Cardiac muscle cell (in vitro differentiated cells and primary cell): Measurements from ENCODE around the gene PEPD. TPM values are rescaled to one million over a fixed set of nuclear protein-coding genes. Genes with fewer than 3 reads are reported as not detected.

Source experiments
- DNase-seq, 2 donors: peaks; one replicate each; pipeline versions ENCODE4 v3.0.0 to v3.0.0-alpha.2; 2010 to 2017; ENCODE audit warnings: low read depth in 1 of 2, low spot score in 1 of 2
- H3K27ac ChIP-seq: fragments of 200-600 bp; sonication (generic); 2 replicates; pipeline ENCODE4 v1.5.1; 2016
- H3K27me3 ChIP-seq: fragments of 200-600 bp; sonication (generic); 2 replicates; pipeline ENCODE4 v1.6.0; 2016; ENCODE audit warnings: control low read depth
- H3K36me3 ChIP-seq: fragments of 200-600 bp; sonication (generic); 2 replicates; pipeline ENCODE4 v1.5.1; 2016; ENCODE audit warnings: control low read depth
- H3K4me1 ChIP-seq: fragments of 200-600 bp; sonication (generic); 2 replicates; pipeline ENCODE4 v1.8.1; 2017; ENCODE audit warnings: low read depth, mild to moderate bottlenecking, mixed run types
- H3K4me3 ChIP-seq: fragments of 200-600 bp; sonication (generic); 2 replicates; pipeline ENCODE4 v1.5.1; 2016; ENCODE audit warnings: mild to moderate bottlenecking
- H3K9me3 ChIP-seq: fragments of 200-600 bp; sonication (generic); 2 replicates; pipeline ENCODE4 v1.5.1; 2017; ENCODE audit warnings: low read depth, mild to moderate bottlenecking, control low read depth
- polyA plus RNA-seq: library from polyadenylated mRNA; unstranded; fragments of >200 nt; fragmentation: Nextera tagmentation; extraction: Ambion mirVana; gene quantifications from 2 replicates; pipeline ENCODE4 v1.2.1, GENCODE V29; 2016
- total RNA-seq: library from RNA; depleted of rRNA; stranded (reverse); fragments of >200 nt; gene quantifications from 2 replicates; pipeline ENCODE4 v1.2.3, GENCODE V29; 2016
- TF ChIP-seq, protein P1 (sequence below): IDR thresholded peaks from 2 replicates; pipeline ENCODE4 v1.5.1; 2012; ENCODE audit warnings: low read depth, mild to moderate bottlenecking, low read length

The PEPD gene
- total and polyA plus RNA-seq, 2 experiments from 2014 or later, result 40.3 to 80.6 TPM

DNA sequence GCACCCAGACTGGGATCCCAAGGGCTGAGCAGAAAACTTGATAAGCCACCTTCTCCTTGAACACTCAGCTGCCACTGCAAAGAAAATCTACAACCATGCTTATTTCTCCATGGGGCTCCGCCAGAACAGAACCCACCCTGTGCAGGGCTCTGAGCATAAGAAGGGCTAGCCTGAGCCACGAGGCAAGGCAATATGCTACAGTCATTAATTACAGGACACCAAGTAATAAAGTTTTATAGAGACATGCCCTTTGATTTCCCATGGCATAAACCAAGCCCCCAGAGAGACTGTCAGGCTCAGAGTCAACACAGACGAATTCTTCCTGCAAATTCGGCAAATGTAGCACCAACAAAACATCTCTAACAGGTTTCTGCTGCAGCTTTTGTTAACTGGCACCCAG is 5.7 kb downstream of the PEPD start:
- TF ChIP-seq, protein P1, sequence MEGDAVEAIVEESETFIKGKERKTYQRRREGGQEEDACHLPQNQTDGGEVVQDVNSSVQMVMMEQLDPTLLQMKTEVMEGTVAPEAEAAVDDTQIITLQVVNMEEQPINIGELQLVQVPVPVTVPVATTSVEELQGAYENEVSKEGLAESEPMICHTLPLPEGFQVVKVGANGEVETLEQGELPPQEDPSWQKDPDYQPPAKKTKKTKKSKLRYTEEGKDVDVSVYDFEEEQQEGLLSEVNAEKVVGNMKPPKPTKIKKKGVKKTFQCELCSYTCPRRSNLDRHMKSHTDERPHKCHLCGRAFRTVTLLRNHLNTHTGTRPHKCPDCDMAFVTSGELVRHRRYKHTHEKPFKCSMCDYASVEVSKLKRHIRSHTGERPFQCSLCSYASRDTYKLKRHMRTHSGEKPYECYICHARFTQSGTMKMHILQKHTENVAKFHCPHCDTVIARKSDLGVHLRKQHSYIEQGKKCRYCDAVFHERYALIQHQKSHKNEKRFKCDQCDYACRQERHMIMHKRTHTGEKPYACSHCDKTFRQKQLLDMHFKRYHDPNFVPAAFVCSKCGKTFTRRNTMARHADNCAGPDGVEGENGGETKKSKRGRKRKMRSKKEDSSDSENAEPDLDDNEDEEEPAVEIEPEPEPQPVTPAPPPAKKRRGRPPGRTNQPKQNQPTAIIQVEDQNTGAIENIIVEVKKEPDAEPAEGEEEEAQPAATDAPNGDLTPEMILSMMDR, result no peak
- Histone ChIP-seq H3K9me3 (no peaks in the 10 kb centered on the region), H3K36me3 (no peaks in the 10 kb centered on the region), H3K4me3 (no peak overlapping the region), H3K4me1 (no peaks in the 10 kb centered on the region), H3K27ac (no peak overlapping the region), H3K27me3 (no peaks in the 10 kb centered on the region)
- no peak for DNase-seq

GRCh38 chr19:33514885-33515551 is 6.6 kb downstream of the PEPD start:
- H3K27me3 ChIP-seq, result no peaks in the 10 kb centered on the region
- no peak overlapping the region for H3K4me3 ChIP-seq
- no peaks in the 10 kb centered on the region for H3K4me1 ChIP-seq
- no peak for DNase-seq
- TF ChIP-seq, protein P1, result no peak
- no peaks in the 10 kb centered on the region for H3K36me3 ChIP-seq
- no peaks in the 10 kb centered on the region for H3K9me3 ChIP-seq
- no peak overlapping the region for H3K27ac ChIP-seq

DNA sequence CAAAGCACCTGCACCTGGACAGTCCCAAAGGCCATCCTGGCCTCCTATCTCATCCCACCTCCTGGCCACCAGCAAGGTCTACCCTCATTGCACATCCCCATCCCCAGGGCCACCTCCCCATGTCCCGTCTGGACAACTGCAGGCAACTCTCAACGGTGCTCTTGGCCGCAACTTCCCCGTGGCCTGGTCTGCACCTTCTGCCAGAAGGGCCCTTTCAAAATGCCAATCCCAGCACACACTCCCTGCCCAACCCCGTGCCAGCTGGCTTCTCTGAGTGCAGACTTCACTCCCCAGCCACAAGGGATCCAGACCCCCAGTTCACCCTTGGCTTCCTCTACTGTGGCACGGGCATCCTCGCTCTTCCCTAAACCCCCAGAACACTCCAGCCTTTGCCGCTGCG is 8.2 kb downstream of the PEPD start:
- H3K27ac ChIP-seq, result no peak overlapping the region
- no peaks in the 10 kb centered on the region for H3K9me3 ChIP-seq
- H3K27me3 ChIP-seq, result no peaks in the 10 kb centered on the region
- no peak overlapping the region for H3K4me3 ChIP-seq
- no peak for DNase-seq
- H3K36me3 ChIP-seq, result no peaks in the 10 kb centered on the region
- no peaks in the 10 kb centered on the region for H3K4me1 ChIP-seq
- TF ChIP-seq, protein P1, result no peak

DNA sequence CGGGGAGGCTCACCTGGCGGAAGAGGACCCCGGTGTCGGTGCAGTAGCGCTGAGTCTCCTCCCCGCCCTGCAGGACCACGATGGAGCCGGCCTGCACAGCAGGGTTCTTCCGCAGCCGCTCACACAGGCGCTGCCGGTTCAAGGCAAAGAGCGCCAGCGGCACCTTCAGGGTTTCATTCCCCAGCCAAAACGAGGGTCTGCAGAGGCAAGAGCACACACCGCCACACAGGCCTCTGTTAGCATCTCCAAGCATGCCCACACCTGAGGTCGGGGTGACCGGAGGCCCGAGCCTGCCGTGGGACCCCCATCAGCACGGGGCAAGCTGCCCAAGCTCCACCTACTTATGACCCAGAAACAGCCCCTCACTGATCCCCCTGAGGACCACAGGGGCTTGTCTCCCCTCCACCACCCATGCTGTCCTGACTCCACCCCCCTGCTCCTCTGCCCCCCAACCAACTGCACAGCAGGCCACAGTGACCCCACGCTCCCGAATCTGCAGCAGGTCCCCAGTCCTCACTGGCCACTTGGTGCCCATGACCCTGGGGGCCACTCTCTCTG is 8.9 kb downstream of the PEPD start:
- no peak overlapping the region for H3K4me3 ChIP-seq
- H3K27ac ChIP-seq, result no peak overlapping the region
- no peaks in the 10 kb centered on the region for H3K36me3 ChIP-seq
- no peak for DNase-seq
- TF ChIP-seq, protein P1, result no peak
- H3K9me3 ChIP-seq, result no peaks in the 10 kb centered on the region
- no peaks in the 10 kb centered on the region for H3K4me1 ChIP-seq
- no peaks in the 10 kb centered on the region for H3K27me3 ChIP-seq

- DNase-seq, result no peak
- Histone ChIP-seq H3K4me1 (no peaks in the 10 kb centered on the region), H3K4me3 (no peak overlapping the region), H3K27me3 (no peaks in the 10 kb centered on the region), H3K27ac (no peak overlapping the region), H3K9me3 (no peaks in the 10 kb centered on the region), H3K36me3 (no peaks in the 10 kb centered on the region)
- TF ChIP-seq, protein P1, result no peak
Measured at GRCh38 chr19:33512021-33512420, 9.6 kb downstream of the PEPD start.
